ENCODE results near the gene KMT2E. TPM values are rescaled to one million over a fixed set of nuclear protein-coding genes. Genes with fewer than 3 reads are reported as not detected.

The KMT2E gene
- total and polyA plus RNA-seq, 7 donors: 6.2 to 40.9 (median 24.0) TPM

DNA sequence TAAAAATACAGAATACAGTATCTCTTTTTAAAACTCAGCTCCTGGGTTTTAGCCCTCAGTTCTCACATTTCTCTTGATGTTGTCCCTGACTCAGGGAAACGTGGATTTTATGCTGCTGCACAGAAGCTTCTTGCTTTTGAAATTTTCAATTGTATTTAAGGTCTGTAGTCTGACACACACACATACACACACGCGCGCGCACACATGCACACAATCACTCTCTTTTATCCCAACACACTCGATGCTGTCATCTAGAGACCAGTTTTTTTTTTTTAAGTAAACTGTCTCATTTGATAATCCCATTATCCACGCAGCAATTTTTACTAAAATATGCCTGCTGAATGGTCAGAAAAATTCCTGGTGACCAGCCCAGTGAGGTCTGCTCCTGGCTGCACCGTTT is 108.6 kb downstream of the KMT2E start:
- ATAC-seq: no peak
- DNase-seq: no peak
- Histone ChIP-seq H3K27ac (no peak overlapping the region), H3K4me1 (peaks cover 12% of the 10 kb centered on the region), H3K4me3 (no peak overlapping the region), H3K27me3 (ENCODE audit: insufficient read depth in 3 of 3, low read length in 2 of 3) (no peaks in the 10 kb centered on the region), H3K36me3 (ENCODE audit: insufficient read depth in 1 of 2, low read depth in 1 of 2) (peaks cover 4 to 52% of the 10 kb centered on the region in 2 donors), H3K9me3 (no peaks in the 10 kb centered on the region)
- WGBS, 3 donors: 67 to 69% (median 68%) methylated on average over 8 of the region's 8 CpGs
- intact Hi-C loops (cut with DNase I): no loop called here
- TF ChIP-seq, protein P1, sequence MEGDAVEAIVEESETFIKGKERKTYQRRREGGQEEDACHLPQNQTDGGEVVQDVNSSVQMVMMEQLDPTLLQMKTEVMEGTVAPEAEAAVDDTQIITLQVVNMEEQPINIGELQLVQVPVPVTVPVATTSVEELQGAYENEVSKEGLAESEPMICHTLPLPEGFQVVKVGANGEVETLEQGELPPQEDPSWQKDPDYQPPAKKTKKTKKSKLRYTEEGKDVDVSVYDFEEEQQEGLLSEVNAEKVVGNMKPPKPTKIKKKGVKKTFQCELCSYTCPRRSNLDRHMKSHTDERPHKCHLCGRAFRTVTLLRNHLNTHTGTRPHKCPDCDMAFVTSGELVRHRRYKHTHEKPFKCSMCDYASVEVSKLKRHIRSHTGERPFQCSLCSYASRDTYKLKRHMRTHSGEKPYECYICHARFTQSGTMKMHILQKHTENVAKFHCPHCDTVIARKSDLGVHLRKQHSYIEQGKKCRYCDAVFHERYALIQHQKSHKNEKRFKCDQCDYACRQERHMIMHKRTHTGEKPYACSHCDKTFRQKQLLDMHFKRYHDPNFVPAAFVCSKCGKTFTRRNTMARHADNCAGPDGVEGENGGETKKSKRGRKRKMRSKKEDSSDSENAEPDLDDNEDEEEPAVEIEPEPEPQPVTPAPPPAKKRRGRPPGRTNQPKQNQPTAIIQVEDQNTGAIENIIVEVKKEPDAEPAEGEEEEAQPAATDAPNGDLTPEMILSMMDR (IDR thresholded peaks at IDR 0.05): no peak

DNA sequence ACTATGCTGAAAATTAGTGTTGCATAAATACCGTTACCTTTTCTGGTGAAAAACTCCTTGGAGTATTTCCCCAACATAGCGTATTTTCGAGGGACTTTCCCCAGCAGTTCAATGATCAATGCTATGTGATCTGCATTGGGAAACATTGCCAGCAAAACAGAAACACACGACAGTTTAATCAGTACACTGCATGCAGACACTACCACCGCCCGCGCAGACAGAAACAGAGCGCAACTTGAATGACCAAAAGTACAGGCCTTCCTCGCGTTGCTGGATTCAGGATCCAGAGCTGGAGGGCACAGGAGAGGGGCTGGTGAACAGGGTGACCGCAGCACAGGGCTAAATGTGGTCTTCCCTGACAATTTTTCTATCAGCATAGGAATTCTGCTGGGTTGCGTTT is 111.7 kb downstream of the KMT2E start:
- Histone ChIP-seq H3K4me1 (peaks cover 22% of the 10 kb centered on the region), H3K36me3 (ENCODE audit: insufficient read depth in 1 of 2, low read depth in 1 of 2) (peaks cover 4 to 43% of the 10 kb centered on the region in 2 donors), H3K27me3 (ENCODE audit: insufficient read depth in 3 of 3, low read length in 2 of 3) (no peaks in the 10 kb centered on the region), H3K27ac (no peak overlapping the region), H3K4me3 (no peak overlapping the region), H3K9me3 (no peaks in the 10 kb centered on the region)
- ATAC-seq: no peak
- TF ChIP-seq, protein P1 (IDR thresholded peaks at IDR 0.05): no peak
- 96 to 97% (median 97%) methylated on average over 12 of the region's 12 CpGs for WGBS, 3 donors
- no peak for DNase-seq
- intact Hi-C loops (cut with DNase I): no loop called here

DNA sequence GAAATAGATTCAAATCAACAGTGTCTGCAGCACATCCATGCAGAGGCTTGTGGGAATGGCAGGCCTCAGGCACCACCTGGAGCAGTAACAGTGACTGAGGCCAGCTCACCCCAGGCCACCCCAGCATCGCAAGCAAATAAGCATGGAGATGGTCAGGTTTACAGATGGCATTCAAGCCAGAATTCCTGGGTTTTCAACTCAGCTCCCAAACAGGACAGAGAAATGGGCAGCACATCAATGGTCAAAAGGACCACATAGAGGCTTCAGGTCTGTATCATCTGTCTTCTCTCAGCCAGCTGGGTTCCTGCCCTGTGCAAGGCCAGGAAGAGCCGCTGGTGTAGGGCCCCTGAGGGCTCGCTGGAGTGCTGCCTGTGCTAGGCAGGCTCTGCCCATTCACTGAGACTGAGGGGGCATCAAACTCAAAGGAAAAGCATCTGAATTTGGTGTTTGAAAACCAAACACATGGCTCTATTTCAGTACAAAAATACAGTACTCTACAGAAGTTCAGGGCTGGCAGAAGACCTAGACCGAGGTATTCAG is 112.5 kb downstream of the KMT2E start:
- TF ChIP-seq, protein P1 (IDR thresholded peaks at IDR 0.05): no peak
- ATAC-seq: peak in 3 of 4 donors; percentile 42 to 45 (median 43)
- intact Hi-C loops (cut with DNase I): no loop called here
- H3K27me3 ChIP-seq (ENCODE audit: insufficient read depth in 3 of 3, low read length in 2 of 3): no peaks in the 10 kb centered on the region
- no peaks in the 10 kb centered on the region for H3K9me3 ChIP-seq
- H3K4me3 ChIP-seq: no peak overlapping the region
- H3K4me1 ChIP-seq: peaks cover 22% of the 10 kb centered on the region
- DNase-seq: no peak
- H3K27ac ChIP-seq: peak overlapping the region; percentile 41
- peaks cover 4 to 41% of the 10 kb centered on the region in 2 donors for H3K36me3 ChIP-seq (ENCODE audit: insufficient read depth in 1 of 2, low read depth in 1 of 2)
- 55 to 73% (median 59%) methylated on average over 4 of the region's 4 CpGs for WGBS, 3 donors

DNA sequence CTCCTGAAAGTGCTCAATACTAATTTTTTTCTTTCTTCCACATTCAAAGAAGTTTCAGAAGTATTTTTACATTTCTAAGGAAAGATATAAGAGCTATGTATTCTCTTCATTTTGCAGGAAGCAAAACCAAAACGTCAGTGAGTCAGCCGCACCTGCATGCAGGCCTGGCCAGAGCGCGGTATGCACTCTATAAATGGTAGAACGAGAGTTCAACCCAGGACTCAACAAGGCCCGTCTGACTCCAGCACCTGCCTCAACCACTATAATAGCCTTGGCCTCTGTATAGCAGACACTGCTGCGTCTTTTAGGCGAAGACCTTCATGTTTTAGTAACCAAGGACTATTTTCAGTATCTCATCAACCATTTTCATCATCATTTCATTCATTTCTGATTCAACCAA is 113.2 kb downstream of the KMT2E start:
- ATAC-seq (peak; percentile 74 to 84 (median 77)), DNase-seq (no peak)
- Histone ChIP-seq H3K27me3 (ENCODE audit: insufficient read depth in 3 of 3, low read length in 2 of 3) (no peaks in the 10 kb centered on the region), H3K4me1 (peaks cover 22% of the 10 kb centered on the region), H3K36me3 (ENCODE audit: insufficient read depth in 1 of 2, low read depth in 1 of 2) (peaks cover 4 to 36% of the 10 kb centered on the region in 2 donors), H3K27ac (peak overlapping the region; percentile 41), H3K4me3 (no peak overlapping the region), H3K9me3 (no peaks in the 10 kb centered on the region)
- intact Hi-C loops (cut with DNase I): no loop called here
- TF ChIP-seq, protein P1 (IDR thresholded peaks at IDR 0.05): no peak
- WGBS, 3 donors: 31 to 49% (median 32%) methylated on average over 8 of the region's 8 CpGs

DNA sequence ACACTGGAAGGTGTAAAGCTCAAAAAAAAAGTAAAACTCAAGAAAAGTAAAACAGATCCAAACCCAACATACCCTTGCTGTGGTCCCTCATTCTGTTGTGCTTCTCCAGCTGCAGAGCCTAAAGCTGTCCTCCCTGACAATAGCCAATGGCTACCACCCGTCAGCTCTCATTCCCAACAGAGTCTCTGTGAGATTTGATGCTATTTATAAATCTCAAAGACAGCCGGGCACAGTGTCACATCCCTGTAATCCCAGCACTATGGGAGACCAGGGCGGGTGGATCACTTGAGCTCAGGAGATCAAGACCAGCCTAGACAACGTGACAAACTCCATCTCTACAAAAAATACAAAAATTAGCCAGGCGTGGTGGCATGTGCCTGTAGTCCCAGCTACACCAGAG is 116.0 kb downstream of the KMT2E start:
- Histone ChIP-seq H3K27ac (no peak overlapping the region), H3K4me3 (no peak overlapping the region), H3K9me3 (no peaks in the 10 kb centered on the region), H3K4me1 (peaks cover 22% of the 10 kb centered on the region), H3K27me3 (ENCODE audit: insufficient read depth in 3 of 3, low read length in 2 of 3) (no peaks in the 10 kb centered on the region), H3K36me3 (ENCODE audit: insufficient read depth in 1 of 2, low read depth in 1 of 2) (peaks cover 4 to 31% of the 10 kb centered on the region in 2 donors)
- intact Hi-C loops (cut with DNase I): loop anchor here in 1 of 2 donors (10.0 kb wide), 1 partner anchor 365 kb away; no protein-coding TSS in a partner anchor
- TF ChIP-seq, protein P1 (IDR thresholded peaks at IDR 0.05): no peak
- ATAC-seq (peak; percentile 58 to 78 (median 68)), DNase-seq (no peak)
- 51 to 64% (median 53%) methylated on average over 5 of the region's 5 CpGs for WGBS, 3 donors
